Hematopoietic multipotent progenitor cell treated with erythropoietin and hydrocortisone succinate and interleukin-3 and kit ligand, for 15 days (in vitro differentiated cells): ENCODE data around the gene TXNDC12.
"Not testable (repeated sequence)": the region's sequence is repeated elsewhere in the genome, so short reads cannot be mapped to it uniquely, and the experiment has no call there.

Source experiments
- DNase-seq: peaks from one replicate; pipeline ENCODE4 v3.0.0-alpha.2; 2015; ENCODE audit warnings: low spot score

The TXNDC12 gene

DNA sequence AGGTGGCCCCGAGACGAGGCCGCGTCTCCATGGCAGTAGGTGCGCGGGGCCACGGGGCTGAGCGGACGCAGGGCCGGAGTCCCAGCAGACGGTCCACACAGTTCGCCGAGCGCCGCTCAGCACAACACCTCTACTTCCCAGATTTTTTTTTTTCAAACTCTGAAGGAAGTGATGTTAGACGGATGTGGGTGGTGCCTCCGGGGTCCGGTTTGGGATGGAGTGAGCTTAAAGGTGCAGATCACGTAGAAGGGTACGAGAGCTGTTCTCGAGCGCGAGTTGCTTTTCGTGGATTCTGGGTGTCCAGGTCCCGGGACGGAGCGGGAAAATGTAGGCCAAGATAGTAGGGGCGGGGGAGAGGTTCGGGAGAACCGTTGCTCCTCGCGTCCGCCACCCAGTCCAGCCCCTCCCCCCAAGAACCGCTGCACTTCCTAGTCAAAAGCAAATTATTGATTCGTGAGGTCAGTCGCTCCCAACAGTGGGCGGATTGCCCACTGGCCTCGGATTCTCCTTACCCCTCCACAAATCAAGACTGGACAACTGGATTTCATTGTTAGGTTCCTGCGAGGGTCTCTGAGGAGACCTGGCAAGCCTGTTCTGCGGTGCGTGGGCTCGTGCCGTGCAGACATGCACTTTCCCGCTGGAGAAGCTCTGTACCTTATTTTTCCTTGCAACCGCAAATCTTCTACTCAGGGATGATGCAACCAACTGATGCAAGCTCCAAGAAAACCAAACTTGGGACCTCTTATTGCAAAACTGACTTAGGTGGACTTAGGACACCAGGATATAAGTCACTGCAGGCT, at the start of gene TXNDC12:
TSS of gene TXNDC12 (minus strand) at position 126 of the 800 bp plus-strand sequence. CDS start at position 31, 95 bp downstream.
- DNase-seq, result peak; percentile 39

DNA sequence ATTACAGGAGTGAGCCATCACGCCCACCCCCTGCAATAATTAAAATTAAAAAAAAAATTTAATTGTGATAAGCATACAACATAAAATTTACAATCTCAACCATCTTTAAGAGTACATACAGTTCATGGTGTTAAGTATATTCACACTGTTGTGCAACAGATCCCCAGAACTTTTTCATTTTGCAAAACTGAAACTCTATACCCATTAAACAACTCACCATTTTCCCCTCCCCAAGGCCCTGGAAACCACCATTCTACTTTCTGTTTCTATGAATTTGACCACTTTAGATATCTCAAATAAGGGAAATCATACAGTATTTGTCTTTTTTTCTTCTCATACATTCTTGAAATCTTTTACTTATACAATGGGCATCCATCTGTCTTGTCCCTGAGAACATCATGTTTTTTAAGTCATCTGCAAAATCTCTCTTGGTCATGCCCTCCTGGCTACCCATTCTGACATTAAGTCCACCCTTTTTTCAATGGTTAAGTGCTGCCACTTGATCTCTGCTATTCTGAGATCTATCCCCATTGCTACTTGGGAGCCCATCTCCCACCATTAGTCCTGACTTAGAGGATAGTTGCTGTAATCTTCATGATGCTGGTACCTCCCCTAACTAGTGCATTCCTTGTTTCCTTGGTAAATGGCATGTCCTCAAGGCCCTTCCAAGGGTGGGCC, 47.5 kb upstream of the TXNDC12 start:
- DNase-seq, result no peak

DNA sequence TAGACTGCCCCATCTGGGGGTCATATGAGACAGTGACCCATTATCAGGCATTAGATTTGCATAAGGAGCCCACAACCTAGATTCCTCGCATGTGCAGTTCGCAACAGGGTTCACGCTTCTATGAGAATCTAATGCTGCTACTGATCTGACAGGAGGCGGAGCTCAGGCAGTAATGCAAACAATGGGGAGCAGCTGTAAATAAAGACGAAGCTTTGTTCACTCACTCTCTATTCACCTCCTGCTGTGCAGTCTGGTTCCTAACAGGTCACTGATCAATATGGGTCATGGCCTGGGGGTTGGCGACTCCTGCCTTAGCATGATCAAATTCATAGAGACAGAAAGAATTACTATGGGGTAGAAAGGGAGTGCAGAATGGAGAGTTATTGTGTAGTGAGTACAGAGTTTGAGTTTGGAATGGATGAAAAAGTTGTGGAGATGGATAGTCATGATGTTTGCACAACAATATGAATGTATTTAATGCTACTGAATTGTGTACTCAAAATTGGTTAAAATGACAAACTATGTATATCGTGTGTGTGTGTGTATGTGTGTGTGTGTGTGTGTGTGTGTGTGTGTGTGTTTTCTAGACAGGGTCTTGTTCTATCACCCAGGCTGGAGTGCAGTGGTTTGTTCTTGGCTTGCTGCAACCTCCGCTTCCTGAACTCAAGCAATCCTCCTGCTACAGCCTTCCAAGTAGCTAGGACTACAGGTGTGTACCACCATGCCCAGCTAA, 43.3 kb upstream of the TXNDC12 start:
- DNase-seq, result no peak

DNA sequence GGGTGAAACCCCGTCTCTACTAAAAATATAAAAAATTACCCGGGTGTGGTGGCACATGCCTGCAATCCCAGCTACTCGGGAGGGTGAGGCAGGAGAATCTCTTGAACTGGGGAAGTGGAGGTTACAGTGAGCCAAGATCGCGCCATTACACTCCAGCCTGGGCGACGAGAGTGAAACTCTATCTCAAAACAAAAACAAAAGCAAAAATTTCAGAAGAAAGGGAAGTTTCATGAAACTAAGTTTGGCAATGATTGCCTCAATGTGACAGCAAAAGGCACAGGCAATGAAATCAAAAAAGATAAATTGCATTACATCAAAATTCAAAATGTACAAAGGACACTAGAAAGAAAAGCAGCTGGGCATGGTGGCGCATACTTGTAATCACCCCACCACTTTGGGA, 41.2 kb upstream of the TXNDC12 start:
- DNase-seq, result no peak

DNA sequence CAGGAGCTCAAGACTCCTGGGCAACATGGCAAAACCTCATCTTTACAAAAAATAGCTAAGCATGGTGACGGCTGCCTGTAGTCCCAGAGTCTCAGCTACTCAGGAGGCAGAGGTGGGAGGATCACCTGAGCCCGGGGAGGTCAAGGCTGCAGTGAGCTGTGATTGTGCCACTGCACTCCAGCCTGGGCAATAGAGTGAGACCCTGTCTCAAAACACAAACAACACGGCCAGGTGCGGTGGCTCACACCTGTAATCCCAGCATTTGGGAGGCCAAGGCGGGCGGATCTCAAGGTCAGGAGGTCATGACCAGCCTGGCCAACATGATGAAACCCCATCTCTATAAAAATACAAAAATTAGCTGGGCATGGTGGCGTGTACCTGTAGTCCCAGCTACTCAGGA, 39.3 kb upstream of the TXNDC12 start:
- DNase-seq, result not testable (repeated sequence)

DNA sequence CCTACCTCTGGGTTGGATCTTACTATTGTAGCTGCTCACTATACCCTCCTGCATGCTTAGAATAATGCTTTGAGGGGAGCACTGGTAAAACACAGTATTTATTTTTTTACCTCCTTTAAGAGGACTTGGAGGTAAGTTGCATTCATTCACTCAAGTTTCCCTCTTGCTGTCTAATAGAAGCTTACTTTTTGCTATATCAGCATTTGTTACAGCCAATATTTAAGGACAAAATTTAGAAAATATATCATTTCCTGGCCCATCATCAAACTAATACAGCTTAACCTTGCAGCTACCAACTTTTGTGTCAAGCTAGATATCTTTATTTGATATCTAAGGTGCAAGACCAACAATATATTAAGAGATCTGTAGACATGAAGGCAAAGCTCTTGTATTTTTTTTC, 32.9 kb upstream of the TXNDC12 start:
- DNase-seq, result not testable (repeated sequence)

DNA sequence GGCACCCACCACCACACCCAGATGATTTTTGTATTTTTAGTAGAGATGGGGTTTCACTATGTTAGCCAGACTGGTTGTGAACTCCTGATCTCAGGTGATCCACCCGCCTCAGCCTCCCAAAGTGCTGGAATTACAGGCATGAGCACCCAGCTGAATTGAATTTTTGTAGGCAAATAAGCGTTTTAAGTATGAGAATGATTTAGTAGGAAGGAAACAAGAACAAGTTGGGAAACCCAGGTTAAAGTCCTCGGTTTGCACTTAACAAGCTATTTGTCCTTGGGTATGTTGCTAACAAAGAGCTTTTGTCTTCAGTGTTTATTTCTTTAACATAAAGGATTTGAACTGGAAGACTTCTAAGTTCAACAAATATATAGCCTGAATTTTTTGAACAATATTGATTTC, 25.0 kb upstream of the TXNDC12 start:
- no peak for DNase-seq

DNA sequence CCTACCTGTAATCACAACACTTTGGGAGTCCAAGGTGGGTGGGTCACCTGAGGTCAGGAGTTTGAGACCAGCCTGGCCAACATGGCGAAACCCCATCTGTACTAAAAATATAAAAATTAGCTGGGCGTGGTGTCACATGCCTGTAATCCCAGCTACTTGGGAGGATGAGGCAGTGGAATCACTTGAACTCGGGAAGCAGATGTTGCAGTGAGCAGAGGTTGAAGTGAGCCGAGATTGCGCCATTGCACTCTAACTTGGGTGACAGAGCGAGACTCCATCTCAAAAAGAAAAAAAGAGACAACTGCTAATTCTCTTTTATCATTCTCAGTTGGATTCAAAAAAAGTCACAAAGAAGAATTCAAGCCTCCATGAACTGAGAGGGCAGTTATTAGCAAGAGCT, 22.3 kb upstream of the TXNDC12 start:
- not testable (repeated sequence) for DNase-seq

DNA sequence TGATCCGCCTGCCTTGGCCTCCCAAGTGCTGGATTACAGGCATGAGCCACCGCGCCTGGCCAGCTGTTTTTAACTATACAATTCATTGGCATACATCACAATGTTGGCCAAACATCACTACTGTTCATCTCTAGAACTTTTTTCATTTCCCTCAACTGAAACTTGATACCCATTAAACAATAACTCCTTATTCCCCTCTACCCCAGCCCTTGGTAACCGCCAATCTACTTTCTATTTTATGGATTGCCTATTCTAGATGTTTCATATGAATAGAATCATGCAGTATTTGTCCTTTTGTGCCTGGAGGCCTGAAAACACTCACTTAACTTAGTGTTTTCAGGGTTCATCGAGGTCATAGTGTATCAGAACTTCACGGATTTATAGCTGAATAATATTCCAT, 17.3 kb upstream of the TXNDC12 start:
- no peak for DNase-seq

DNA sequence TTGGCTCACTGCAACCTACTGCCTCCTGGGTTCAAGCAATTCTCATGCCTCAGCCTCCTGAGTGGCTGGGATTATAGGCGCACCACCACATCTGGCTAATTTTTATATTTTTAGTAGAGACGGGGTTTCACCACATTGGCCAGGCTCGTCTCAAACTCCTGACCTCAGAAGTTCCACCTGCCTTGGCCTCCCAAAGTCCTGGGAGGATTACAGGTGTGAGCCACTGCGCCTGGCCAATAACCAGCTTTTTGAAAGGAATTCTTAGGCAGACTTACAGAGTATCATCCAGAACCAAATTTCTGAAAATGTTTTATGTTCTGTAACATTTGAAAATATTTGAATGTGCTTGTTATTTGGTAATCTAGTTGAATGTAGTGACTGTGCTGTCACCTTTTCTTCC, 15.7 kb upstream of the TXNDC12 start:
- DNase-seq, result no peak

DNA sequence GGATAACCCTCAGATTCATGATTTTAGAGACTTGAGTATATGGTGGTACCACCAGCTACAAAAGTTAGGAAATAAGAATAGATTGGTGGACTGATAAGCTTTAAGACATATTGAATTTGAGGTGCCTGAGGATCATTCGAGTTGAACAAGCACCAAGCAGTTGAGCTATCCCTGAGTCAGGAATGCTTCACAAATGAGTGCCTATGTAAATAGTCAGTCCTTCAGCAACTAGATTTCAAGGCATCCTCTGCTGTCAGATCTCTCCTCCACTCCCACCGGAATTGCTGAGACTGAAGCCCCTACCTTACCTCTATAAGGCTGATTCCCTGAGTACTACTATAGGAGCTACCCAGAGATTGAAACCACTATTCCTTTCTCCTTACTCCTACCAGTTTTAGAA, 8.2 kb upstream of the TXNDC12 start:
- DNase-seq, result no peak

DNA sequence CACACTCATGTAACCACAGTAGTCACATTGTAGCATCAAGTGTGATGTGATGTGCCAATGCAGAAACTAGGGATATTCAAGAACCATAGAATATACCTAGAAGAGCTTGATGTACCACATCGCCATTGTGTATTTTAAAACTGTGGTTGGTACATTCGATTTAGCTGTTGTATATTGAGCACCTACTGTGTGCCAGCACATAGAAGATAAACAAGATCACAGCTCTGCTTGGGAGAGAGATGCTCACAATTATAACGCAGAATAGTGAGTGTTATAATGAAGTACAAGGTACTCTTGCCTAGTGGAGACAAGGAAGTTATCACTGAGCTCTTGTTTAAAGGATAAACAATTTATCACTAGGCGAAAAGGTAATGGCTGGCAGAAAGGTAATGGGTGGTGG, 5.8 kb upstream of the TXNDC12 start:
- no peak for DNase-seq

DNA sequence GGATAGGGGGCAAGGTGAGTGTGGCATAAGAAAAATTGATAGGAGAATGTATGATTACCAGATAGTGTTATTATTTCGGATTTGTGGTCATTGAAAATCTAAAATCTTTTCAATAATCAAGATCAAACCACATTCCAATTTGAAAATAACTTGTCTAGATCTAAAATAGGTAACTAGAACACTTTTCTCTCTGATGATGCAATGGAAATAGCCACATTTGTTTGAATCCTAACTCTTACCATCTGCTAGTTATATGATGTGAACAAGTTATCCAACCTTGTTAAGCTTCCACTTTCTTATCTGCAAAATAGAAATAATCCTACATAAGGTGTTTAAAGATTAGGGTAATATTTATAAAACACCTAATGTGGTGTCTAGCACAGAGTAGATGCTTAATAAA, 4.9 kb upstream of the TXNDC12 start:
- DNase-seq, result no peak

DNA sequence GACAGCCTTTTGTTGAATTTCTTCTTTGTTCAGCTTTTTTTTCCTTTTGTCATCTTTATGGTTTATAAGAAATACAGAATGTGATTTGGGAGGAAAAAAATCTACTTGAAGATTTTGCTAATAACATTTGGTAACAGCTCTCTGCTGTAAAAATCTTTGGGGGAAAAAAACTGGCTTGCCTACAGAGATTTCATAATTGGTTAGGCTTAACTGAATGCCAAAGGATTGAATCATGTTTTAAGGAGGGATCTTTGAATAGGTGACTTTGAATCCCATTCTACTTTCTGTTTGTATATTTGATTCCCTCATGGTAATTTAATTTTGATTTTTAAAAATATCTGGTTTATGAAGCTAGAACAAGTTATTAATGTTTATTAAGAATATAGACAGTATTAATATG, 4.3 kb upstream of the TXNDC12 start:
- DNase-seq, result no peak

DNA sequence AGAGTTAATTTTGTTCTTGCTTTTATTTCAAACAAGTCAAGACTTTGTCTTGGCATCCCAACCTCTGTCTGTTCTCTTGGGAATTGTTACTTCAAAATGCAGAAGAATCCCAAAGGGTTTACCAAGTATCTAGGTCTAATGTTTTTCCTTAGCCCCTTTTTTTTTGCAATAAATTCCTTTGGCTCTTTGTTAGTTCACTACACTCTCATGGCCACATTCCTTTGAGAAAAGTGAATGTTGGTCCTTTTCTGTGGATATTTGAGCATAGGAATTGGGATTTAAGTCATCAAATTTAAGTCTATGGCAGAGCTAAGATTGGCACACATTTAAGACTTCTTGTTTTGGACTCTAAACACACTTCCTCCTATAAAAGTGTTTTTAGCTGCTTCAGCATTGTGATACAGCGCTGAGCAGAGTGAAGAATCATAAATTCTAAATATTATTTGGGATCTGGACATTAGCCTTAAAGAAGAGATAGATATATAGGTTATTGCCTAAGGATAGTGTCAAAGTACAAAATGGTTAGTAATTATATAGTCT, 3.0 kb upstream of the TXNDC12 start:
- no peak for DNase-seq

DNA sequence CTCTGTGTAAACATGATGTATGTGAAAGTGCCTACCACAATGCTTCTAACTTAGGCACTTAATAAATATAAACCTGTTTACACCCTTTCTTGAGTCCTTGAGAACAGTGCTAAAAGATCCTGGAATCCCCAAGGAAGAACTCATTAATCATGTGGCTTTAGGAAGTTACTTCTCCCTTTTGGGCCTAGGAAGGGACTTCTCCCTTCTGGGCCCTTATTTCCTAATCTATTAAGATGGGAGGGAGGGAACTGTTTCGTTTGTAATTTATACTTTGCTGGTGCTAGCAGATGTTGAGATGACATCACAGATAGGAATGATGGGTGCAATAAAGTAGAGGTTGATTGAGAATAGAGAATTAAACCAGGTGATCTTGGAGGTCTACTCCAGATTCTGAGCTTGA, 2.3 kb upstream of the TXNDC12 start:
- no peak for DNase-seq

DNA sequence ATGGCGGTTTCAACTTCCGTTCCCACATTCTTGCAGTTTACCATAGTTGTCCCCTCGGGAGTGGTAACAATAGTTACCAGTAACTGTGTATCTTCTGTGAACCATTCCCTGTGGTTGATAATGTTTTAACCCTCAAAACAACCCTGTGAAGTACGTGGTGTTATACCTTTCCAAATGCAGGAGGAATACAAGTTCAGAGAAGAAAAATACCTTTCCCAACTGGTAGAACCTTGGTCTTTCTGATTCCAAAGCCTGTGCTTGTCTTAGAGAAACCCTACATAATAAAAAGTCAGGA, 1.9 kb upstream of the TXNDC12 start:
- DNase-seq, result no peak

DNA sequence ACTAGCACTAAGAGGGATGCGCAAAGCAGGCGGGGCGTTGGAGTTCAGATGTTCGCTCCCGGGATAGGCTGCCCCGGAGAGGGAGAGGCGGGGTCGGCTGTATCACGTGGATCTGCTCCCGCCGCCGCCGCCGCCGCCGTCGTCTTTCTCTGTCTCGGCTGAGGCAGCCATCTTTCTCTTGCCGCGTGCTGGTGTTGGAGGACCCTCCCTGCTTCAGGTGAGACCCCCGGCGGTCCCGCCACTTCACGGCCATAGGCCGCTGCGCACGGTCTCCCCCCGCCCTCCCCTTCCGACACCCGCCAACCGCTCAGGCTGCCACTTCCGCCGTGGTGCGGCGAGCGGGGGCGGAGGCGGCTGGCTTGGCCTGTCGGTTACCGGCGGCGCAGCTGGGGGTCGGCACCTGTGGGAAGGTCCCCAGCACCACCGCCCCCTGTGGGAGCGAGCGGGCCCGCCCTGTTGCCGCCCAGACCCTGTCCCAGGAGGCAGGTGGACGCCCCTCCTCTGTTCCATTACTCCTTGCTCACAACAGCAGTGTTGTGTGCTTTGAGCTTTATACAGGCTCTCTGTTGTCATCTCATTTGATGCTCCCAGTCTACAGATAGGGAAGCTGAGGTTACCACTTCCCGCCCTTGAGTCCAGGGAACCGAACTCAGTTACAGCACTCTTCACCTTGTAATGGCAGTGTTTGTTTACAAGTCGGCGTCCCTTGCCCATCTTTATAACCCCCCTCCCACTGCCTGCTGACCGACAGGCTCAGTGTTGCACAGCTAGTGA, 1.4 kb upstream of the TXNDC12 start, which contains the start of gene BTF3L4:
TSS of gene BTF3L4 (plus strand) at position 133 of the 774 bp plus-strand sequence. CDS start 3,553 bp downstream, outside the sequence.
- peak; percentile 89 for DNase-seq

DNA sequence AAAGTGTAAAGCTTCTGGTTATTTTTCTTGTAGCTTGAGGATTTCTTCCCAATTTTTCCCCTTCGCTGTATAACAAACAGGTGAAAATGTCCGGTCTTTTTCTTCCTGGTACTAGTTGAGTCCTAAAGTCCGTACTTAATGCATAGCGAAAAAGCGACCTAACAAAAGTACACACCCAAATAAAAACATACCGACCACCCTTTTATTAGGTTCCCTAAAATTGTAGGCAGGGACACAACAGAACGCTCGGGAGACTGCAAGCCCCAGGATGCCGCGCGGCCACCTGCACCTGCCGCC, 823 bp upstream of the TXNDC12 start:
- DNase-seq, result no peak

DNA sequence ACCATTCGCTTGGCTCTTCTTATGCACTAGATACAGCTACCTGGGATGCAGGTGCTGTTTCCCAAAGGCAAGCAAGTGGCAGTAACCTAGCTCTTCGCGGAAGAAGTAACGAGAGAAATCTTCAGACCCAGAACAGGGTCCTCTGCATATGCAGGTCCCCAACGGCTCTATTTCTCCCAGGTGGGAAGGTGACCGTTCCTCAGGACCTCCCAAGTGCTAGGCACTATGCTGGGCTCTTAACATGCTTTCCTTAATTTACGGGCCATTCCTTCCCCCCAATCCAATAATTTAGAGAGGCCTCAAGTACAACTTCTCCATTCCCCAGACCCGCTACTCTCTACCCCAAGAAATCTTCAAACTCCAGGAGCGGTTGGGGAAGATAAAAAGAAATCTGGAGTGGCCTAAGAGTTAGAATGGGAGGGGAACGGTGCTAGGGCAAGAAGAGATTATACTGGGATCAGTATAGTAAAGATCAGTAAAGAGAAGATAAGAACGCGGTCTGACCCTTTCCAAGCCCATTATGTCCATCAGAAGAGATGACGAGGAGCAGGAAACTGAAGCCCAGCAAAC, 410 bp downstream of the TXNDC12 start:
- no peak for DNase-seq

DNA sequence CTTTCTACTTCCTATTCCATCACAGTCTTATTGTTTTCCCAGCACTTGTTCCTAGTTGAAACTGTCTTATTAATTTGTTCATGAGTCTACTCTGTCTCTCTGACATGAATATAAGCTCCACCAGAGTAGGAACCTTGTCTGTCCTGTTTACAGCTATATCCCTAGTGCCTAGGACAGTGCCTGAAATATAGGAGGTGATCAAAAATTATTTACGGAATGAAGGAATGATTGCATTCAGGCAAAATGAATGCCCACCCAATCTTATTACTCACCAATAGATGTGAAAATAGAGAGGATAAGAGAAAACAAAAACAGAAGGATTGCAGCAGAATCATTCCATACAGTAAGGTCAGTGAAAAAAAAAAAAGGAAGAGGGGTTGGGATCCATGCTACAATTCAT, 1.1 kb downstream of the TXNDC12 start:
- DNase-seq, result no peak

DNA sequence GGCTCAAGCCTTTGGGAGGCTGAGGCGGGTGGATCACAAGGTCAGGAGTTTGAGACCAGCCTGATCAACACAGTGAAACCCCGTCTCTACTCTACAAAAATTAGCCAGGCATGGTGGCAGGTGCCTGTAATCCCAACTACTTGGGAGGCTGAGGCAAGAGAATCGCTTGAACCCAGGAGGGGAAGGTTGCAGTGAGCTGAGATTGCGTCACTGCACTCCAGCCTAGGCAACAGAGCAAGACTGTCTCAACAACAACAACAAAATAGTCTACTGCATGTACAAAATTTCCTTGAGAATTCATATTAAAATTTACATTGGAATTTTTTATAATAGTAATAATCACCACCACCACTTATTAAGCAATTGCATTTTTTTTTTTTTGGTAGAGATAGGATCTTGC, 5.7 kb downstream of the TXNDC12 start:
- not testable (repeated sequence) for DNase-seq
